Measurements from ENCODE around the gene VGLL4.

DNA sequence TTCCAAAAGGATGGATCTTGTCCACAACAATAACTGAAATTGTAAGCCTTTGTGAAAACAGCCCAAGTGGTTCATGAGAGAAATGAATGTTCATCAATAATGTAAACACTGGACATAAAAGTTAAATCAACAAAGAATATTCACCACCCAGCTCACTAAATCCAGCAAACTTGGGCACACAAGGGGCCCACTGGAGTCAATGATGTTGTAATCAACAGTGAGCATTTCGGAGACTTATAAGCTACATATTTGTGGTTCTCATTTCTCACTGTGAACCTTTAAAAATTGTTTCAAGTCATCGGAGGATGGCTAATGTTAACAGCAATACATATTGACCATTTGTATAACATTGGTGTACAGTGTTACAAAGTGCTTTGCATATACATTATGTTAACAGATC, 63.1 kb downstream of the VGLL4 start:
- TF ChIP-seq, protein P1, sequence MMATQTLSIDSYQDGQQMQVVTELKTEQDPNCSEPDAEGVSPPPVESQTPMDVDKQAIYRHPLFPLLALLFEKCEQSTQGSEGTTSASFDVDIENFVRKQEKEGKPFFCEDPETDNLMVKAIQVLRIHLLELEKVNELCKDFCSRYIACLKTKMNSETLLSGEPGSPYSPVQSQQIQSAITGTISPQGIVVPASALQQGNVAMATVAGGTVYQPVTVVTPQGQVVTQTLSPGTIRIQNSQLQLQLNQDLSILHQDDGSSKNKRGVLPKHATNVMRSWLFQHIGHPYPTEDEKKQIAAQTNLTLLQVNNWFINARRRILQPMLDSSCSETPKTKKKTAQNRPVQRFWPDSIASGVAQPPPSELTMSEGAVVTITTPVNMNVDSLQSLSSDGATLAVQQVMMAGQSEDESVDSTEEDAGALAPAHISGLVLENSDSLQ (IDR thresholded peaks at IDR 0.05), result no peak
- TF ChIP-seq SUZ12 (IDR thresholded peaks at IDR 0.05), result no peak
